ENCODE results near the gene HLTF.

DNA sequence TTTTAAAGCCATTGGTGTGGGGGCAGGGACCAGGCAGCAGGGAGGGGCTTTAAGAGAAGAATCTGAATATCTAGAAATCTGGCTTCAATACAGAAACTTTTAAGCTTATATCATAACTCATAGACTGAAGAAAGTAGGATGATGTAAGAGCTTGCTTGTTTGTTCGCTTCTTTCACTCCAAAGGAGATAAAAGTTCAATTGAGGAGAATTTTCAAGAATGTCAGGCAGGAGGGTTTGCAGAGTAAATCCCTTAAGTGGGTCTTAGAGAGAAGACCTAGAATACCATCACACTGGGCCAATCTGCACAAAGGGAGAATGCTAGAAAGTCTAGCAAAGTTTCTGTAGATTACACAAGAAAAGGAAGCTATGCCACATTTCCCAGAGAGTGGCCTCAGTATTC lies 4.1 kb upstream of the HLTF start:
- TF ChIP-seq POLR2A (IDR thresholded peaks at IDR 0.05; ENCODE audit: low read length): no peak
- no peak for TF ChIP-seq GATA1 (IDR thresholded peaks at IDR 0.05; ENCODE audit: low read depth, low read length)

Data from erythroblast (primary cell).